GM19395 (cell line): ENCODE results near the gene FBXO22.
"Not testable (repeated sequence)": the region's sequence is repeated elsewhere in the genome, so short reads cannot be mapped to it uniquely, and the experiment has no call there.

ENCODE experiments used
- ATAC-seq: cut with Tn5 transposase; IDR thresholded peaks from one replicate; pipeline ENCODE4 v1.9.1; 2021; ENCODE audit warnings: mild to moderate bottlenecking, moderate library complexity; ENCODE audit not compliant: unreplicated experiment

The FBXO22 gene

DNA sequence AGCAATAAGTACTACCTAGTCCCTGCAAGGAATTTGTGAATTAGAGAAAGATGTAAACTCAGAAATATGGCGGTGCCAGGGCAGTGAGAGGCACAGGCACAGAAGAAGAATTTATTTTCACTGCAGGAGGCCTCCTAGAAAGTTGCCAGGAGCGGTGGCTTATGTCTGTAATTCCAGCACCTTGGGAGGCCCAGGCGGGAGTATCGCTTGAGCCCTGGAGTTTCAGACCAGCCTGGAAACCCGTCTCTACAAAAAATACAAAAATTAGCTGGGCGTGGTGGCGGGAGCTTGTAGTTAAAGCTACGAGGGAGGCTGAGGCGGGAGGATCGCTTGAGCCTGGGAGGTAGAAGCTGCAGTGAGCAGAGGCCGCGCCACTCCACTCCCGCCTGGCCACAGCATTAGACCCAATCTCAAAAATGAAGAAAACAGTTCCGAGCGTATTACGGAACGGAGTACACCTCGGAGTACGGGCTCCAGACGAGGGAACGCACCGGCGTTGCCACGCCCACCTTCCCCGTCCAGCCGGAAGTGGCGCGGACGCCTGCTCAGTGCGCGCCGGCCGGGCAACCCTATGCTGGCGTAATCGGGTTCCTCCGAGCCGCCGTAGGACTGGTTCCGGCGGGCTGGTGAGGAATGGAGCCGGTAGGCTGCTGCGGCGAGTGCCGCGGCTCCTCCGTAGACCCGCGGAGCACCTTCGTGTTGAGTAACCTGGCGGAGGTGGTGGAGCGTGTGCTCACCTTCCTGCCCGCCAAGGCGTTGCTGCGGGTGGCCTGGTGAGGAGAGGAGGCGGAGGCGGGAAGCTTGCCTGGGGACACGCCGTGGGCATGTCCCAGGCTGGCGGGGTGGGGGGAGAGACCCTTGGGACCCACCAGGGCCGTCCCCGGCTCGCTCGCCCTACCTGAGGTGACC lies at the start of gene FBXO22:
FBXO22 (plus strand) TSS at position 548 of the 909 bp plus-strand sequence; CDS start at position 634, 86 bp downstream.
- peak; percentile 95 for ATAC-seq

DNA sequence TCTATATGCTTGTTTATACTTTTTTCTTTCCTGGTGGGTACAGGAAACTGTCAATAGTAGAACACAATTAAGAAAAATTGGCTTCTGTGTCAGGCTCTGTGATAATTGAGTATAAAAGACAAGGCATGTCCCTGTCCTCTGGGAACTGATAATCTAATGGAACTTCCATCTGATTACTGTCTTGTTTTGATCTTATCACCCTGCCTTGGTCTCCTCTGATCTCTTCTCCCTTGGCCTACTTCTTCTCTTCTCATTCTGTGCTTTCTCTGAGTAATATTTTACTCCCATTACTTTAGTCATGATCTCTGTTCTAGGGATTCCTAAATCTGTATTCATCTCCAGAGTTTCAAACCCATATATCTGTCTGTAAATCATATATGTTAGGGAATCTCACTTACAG lies 45.8 kb upstream of the FBXO22 start:
- no peak for ATAC-seq

DNA sequence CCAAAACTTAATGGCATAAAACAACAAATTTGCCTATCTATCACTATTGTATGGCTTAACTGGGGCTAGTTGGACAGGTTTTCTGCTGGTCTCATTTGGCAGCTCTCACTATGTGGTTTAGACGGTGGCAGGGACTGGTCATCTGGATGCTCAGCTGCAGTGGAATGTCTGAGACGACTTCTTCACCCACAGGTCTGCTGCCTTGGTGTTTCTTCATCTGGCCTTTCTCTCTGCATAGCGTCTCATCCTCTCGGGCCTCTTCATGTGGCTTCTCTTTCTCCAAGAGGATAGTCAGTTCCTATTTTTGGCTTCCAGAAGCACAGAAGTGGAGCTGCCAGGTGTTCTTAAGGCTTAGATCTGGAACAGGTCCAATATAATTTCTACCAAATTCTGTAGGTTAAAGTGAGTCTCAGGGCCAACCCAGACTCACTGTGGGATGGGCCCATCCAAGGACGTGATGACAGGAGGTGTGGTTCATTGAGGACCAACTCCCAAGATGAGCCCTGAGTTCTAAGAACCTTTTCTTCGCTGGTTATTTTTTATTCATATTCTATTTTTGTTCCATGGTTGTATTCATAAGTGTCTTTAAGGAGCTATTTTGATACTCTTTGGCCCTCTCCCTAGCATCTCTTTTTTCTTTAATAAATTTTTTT lies 41.8 kb upstream of the FBXO22 start:
- ATAC-seq = no peak

DNA sequence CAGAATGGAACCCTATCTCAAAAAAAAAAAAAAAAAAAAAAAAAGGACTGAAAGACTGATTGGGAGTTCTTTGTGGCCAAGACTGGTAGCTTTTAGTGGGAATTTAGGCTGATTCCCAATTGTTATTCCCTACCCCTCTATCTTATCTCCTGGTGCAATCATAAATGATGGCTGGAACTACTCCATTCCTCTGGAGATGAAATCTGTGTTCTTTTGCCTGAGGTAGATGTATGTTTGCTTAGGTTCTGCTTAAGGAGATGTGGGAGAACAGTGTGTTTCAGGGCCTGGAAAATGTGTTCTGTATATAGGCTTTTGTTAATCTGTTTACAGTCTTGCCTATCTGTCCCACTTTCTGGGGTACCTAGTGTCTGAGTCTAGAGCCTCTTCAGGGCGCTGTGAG lies 40.9 kb upstream of the FBXO22 start:
- no peak for ATAC-seq

DNA sequence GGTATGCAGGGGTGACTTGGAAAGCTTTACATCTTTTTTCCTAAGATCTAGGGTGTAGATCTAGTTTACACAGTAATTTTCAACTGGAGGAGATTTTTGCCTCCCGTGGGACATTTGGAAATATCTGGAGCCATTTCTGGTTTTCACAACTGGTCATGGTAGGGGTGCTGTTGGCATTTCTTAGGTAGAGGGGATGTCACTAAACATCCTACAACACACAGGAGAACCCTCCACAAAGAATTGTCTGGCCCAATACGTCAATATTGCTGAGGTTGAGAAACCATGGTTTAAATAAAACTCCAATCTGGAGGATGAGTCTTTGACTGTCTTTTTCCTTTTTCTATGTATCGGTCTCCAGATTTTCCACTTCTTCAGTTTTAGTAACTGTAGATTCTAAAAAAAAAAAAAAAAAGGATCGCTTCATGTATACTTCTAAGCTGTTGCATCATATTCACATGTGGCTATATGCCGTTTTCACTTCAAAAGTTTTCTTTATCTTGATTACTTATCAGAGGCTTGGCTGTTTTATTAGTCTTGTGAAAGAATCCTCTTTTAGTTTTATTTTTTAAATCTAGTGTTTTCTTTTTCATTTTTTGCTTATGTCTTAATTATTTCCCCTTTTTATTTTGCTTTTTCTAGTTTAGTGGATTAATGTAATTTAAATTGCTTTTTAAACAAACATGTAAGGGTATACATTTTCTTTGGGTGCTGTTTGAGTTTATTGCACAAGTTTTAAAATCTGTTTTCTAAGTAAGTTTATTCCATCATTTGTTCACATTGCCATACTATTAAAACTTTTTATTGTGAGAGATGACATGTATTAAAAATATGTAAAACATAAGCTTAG lies 39.2 kb upstream of the FBXO22 start:
- no peak for ATAC-seq

DNA sequence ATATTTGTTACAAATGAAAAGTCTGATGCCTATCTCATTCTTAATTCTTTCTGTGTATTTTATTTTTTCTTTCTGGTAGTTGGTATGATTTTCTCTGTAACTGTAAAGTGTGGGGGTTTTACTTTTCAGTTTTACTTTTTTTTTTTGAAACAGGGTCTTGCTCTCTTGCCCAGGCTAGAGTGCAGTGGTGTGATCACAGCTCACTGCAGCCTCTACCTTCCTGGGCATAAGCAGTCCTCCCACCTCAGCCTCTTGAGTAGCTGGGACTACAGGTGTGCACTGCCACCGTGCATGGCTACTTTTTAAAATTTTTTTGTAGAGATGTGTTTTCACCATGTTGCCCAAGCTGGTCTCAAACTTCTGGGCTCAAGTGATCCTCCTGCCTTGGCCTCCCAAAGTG lies 37.6 kb upstream of the FBXO22 start:
- not testable (repeated sequence) for ATAC-seq

DNA sequence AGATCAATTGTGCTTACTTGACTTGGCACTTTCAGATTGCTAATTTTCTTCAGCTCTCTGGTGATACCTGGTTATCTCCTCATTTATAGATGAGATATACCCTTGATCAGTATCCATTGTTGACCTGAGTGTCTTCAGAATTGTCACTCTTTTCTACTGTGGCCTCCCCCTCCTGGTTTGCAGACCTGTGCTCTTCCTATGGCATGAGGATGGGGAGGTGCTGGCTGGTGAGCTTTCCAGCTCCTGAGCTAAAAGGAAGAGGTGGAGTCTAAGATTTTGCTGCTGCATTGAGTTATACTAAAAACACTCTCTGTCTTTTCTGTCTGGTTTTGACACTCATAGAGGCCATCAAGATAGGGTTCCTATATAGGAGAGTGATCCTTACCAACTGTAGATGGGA lies 36.8 kb upstream of the FBXO22 start:
- no peak for ATAC-seq

DNA sequence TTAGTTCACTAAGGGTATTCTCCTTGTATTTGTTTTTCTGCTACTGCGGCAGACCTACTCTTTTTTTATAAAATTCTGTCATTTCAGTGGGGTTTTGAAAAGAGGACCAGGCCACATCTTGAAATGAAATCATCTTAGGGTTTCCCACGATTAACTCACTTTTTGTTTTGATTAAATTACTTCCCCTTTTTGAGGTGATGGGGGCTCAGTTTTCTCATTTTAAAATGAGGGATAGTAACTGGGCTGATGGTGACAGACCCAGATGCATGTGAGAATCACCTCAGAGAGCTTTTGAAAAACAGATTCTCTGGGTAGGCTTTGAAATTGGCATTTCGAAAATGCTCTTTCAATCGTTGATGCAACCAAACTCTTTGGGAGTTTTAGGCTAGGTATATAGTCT lies 36.2 kb upstream of the FBXO22 start:
- no peak for ATAC-seq

DNA sequence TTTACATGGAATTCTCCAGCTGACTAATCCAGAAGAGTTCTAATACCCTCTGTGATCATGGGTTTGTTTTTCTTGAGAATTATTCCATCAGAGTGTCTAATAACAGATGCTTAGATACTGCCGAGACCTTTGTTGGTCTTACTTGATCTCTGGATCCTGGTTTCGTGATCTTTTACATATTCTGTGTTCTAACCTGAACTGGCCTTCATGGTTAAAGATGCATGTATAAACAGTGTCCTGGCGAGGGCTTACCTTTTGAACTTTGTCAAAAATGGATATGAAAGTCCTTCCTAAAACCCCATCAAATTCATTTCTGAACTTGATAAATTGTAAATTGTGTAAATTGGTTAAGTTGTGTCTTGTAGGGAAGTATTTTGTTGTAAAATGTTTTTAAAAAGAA lies 35.7 kb upstream of the FBXO22 start:
- no peak for ATAC-seq

DNA sequence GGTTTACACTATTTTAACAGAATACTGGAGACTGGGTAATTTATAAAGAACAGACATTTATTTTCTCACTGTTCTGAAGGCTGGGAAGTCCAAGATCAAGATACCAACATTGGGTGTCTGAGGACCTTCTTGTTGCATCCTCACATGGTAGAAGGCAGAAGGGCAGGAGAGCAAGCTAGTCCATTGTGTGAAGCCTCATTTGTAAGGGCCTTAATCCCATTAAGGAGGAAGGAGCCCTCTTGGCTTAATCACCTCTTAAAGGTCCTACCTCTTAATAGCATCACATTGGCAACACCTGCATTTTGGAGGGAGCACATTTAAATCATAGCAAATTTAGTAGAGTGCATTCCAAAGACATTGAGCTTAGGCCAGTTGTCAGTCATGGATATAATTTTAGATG lies 34.2 kb upstream of the FBXO22 start:
- ATAC-seq = no peak

DNA sequence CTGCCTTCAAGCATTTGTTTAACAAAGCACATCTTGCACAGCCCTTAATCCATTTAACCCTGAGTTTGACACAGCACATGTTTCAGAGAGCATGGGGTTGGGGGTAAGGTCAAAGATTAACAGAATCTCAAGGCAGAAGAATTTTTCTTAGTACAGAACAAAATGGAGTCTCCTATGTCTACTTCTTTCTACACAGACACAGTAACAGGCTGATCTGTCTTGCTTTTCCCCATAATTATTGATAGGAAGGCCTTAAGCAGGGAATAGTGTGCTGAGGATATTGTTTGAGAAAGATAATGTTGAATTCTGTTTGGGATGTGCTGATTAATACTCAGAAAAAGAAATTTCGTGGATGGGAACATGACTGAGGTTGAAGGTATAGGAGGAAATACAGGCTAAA lies 32.1 kb upstream of the FBXO22 start:
- ATAC-seq = not testable (repeated sequence)

DNA sequence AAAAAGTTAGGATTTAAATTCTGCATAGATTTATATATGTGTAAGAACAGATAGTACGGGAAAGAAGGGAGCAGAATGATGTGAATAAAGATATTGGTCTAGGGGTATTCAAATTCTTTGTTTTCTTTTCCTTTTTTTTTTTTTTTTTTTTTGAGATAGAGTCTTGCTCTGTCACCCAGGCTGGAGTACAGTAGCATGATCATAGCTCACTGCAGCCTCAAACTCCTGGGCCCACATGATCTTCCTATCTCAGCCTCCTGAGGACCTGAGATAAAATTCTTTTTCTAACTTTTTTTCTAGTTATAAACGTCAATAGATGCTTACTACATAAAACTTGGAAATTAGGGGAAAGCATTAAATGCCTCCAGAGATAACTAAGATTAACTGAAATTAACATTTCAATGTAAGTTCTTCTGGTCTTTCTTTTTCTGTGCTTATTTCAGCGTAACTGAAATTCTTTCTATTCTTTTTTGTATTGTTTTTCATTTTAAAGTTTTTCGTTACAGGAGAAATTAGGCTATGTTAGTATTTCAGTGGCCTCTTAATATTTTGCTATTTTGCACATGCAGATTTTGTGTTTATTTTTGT lies 31.2 kb upstream of the FBXO22 start:
- ATAC-seq = no peak

DNA sequence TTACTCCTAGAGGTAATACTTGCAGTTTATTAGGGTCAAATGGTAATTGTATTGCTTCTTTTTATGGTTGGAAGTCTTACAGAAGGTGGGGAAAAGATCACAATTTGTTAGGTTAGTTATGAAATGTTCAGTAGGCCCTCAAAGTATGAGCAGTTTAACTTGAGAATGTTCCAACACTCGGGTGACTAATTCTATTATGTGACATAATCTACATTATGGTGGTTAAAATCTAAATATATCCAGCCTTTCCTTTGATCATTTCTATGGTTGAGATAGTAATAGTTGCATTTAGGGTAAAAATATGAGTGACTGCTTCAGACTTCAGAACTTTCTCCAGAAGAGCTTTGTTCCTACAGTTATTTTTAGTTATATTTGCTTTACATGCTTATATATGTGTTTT lies 19.6 kb upstream of the FBXO22 start:
- no peak for ATAC-seq

DNA sequence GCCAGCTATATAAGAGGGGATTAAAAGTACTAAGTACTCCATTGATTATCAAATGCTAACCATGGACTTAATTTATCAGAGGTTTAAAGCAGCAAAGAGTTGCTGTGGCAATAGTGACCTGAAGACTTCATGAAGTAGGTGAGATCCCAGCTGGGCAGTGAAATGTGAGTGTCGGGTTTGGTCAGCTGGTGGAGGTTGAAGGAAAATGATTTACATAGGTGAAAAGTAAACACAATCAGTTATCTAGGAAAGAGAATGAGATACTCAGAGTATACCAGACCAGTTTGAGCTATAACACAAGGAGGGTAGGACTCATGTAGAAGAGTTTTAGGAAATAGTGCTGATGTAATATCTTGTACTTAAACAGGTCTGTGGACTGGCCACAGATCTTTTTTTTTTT lies 16.5 kb upstream of the FBXO22 start:
- ATAC-seq = no peak

DNA sequence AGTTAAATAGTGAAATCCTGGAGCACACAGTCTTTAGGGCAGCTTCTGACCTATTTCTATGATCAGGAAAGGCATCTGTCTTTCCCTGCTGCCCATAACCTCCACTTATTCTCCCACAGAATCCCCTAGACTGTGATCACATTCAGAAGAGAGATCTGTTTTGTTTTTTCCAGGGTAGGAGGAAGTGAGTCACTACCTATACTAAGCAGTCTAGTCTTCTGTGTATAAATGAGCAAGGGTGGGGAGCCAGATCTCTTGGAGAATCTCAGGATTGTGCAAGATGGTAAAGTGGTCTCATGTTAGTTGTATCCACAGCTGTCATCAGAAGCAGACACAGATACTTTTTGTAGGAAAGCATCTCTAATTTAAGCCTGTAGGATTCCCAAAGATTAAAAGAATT lies 11.8 kb upstream of the FBXO22 start:
- ATAC-seq = no peak

DNA sequence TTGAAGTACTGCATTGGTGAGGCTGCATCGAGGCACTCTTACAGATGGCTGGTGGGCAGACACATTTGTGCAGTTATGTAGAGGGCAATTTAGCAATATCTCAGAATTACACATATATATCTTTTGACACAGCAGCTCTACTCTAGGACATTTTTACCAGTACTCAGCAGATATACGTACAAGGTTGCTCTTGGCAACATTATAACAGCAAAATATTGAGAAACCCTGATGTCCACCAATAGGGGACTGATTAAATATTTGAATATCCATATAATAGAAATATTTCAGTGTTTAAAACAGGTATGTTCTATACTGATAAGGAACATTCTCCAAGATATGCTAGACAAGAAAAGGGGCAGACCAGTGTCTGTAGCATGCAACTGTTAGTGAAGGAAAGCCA lies 7.9 kb upstream of the FBXO22 start:
- ATAC-seq = no peak

DNA sequence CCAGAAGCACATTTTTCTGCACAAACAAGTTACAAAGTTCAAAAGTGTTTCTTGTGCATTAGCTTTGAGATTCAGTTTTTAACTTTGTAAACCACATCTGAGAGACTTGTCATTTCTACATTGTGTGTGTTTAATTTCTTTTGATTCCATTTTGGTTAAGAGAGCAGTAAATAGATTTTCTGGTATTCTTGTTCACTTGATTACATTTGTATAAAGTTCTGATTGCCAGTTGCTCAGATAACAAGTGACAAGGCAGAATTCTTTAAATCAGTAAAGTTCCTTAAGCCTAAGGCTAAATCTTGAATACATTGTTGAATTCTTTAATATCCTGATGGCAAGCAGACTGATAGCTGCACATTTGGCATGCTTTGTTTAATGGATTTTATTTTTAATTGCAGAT lies 3.1 kb upstream of the FBXO22 start:
- ATAC-seq = no peak

DNA sequence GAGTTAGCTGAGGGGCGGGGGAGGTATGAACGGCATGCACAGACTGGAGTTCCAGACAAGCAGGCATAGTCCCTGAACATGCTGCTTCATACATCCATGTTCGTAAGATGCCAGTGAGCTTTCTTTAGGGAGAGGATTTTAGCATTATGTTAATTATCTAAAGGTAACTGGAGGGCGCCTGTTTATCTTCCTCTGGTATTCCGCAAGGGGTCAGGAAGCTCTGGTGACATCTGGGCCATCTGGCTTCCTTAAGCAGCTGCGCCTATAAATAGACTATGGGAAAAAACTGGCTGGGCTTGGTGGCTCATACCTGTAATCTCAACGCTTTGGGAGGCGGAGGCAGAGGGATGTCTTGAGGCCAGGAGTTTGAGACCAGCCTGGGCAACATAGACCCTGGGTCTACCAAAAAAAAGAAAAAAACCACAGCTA lies 1.5 kb upstream of the FBXO22 start:
- ATAC-seq = no peak

DNA sequence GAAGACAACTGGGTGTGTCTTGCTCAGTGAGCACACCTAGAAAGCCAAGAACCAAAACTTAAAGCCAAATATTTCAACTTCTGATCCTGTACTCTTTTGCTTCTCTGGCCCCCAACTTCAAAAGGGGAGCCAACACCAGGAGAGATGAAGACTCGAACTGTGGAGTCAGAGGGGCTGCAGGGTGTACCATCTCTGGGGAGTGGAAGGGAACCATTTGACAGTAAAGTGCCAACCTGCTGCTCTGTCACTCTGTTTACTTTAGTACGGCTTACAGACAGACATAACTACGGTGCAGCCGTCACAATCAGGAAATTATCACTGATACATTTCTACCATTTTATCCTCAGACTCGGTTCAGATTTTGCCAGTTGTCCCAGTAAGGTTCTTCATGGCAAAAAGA lies 1.6 kb downstream of the FBXO22 start:
- no peak for ATAC-seq

DNA sequence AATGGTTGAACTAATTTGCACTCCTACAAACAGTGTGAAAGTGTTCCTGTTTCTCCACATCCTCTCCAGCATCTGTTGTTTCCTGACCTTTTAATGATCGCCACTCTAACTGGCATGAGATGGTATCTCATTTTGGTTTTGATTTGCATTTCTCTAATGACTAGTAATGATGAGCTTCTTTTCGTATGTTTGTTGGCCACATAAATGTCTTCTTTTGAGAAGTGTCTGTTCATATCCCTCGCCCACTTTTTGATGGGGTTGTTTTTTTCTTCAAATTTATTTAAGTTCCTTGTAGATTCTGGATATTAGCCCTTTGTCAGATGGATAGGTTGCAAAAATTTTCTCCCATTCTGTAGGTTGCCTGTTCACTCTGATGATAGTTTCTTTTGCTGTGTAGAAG lies 6.7 kb downstream of the FBXO22 start:
- ATAC-seq = not testable (repeated sequence)

DNA sequence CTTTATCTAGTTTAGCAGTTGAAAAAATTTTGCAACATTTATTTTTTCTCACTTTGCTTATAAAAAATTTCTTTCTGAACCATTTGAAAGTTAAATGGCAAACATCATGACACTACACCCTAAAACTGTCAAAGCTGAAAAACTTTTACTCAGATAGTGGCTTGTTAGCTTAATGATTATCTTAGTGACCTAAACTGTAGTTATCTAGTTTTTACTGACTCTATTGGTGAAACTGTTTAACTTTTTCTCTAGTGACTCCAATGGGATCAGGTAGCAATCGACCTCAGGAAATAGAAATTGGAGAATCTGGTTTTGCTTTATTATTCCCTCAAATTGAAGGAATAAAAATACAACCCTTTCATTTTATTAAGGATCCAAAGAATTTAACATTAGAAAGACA lies 13.3 kb downstream of the FBXO22 start:
- no peak for ATAC-seq
